ENCODE results near the gene CD59.

DNA sequence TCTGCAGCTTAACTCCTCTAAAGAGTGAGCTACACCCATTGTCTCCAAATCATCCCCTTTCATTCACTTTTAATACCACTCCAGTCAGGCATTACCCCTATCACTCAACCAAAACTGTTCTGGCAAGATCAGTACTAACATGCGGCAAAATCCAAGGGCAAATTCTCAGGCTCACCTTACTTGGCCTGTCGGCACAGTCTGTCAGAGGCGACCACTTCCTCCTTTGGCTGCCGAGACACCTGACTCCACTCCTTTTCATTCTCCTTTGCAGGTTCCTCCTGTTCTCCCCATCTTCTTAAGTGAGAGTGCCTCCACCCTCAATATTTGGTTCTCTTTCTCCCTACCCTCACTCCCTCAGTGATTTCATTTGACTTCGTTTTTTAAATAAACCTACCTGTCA lies 39.8 kb downstream of the CD59 start:
- TF ChIP-seq, protein P1, sequence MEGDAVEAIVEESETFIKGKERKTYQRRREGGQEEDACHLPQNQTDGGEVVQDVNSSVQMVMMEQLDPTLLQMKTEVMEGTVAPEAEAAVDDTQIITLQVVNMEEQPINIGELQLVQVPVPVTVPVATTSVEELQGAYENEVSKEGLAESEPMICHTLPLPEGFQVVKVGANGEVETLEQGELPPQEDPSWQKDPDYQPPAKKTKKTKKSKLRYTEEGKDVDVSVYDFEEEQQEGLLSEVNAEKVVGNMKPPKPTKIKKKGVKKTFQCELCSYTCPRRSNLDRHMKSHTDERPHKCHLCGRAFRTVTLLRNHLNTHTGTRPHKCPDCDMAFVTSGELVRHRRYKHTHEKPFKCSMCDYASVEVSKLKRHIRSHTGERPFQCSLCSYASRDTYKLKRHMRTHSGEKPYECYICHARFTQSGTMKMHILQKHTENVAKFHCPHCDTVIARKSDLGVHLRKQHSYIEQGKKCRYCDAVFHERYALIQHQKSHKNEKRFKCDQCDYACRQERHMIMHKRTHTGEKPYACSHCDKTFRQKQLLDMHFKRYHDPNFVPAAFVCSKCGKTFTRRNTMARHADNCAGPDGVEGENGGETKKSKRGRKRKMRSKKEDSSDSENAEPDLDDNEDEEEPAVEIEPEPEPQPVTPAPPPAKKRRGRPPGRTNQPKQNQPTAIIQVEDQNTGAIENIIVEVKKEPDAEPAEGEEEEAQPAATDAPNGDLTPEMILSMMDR (conservative IDR thresholded peaks at IDR 0.05; ENCODE audit: low read length): no peak
- TF ChIP-seq EZH2phosphoT487 (IDR thresholded peaks at IDR 0.05; ENCODE audit: borderline replicate concordance): no peak

Measured in Loucy (cell line).